ENCODE data around the gene WDR59. TPM values are rescaled to one million over a fixed set of nuclear protein-coding genes. Genes with fewer than 3 reads are reported as not detected.

The WDR59 gene
- total and polyA plus RNA-seq, 9 of the 15 experiments (the other 6 are each of a cell fraction or from before 2014, with no cell fraction given) = 12.7 to 126 (median 34.7) TPM

DNA sequence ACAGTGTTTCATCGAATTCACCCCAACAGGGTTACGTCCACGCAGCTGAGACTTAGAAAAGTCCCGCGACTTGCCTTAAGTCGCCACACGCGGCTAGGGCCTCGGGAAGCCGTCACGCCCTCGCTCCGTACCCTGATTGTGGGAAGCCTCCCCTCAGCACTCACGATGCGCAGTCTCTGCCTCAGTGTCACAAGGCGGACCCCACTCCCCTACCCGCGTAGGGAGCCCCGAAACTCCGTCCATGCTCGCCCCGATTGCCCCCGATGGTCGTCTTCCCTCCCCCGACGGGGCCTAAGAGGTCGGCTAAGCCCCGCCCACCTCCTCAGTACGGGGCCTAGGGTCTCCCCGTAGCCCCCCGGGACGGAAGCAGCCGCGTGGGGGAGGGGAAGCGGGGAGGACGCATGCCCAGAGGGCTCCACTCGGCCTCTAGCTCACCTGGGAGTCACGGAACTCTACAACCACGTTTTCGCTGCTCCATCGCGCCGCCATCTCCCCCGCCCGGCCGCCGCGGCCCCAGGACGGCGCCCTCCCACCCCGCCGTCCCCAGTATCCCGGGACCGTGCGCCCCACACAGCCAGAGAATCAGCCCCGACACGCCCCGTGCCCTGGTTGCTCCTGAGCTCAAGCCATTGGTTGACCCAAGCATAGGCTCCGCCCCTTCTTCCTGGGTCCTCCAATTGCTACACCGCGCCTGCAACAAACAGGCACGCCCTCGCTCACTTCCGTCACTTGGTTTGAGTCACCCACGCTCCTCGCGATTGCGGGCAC, at the start of gene WDR59 (continued):
- TF ChIP-seq PPARD (CRISPR knock-in tag; IDR thresholded peaks at IDR 0.05) = no peak
- TF ChIP-seq KDM5B (IDR thresholded peaks at IDR 0.05; ENCODE audit: insufficient replicate concordance, low read depth, low read length) = peak; percentile 88
- TF ChIP-seq ZBTB7A (IDR thresholded peaks at IDR 0.05; ENCODE audit: borderline replicate concordance, control insufficient read depth, low read depth, low read length) = peak; percentile 98
- TF ChIP-seq TAF7 (tag; IDR thresholded peaks at IDR 0.05) = 0 out of 2 replicates have a peak, but pooled peaks have one; percentile 33
- TF ChIP-seq VEZF1 (CRISPR knock-in tag; IDR thresholded peaks at IDR 0.05) = peak; percentile 69
- peak; percentile 43; the same call in 1 of the 2 replicates for TF ChIP-seq POLR2AphosphoS5 (IDR thresholded peaks at IDR 0.05; ENCODE audit: control insufficient read depth, insufficient read depth, low read depth, low read length)
- TF ChIP-seq ZNF316 (IDR thresholded peaks at IDR 0.05) = peak; percentile 11; the same call in 1 of the 2 replicates
- TF ChIP-seq TAF9B (IDR thresholded peaks at IDR 0.05; ENCODE audit: partially characterized antibody) = peak; percentile 42
- peak; percentile 42 for TF ChIP-seq RBM25 (IDR thresholded peaks at IDR 0.05; ENCODE audit: low read depth, low read length, severe bottlenecking)
- TF ChIP-seq SMC3 (conservative IDR thresholded peaks at IDR 0.05; ENCODE audit: insufficient read depth, low read depth, low read length) = no peak
- peak in 1 of 2 experiments; percentile 59; a peak in 1 of 4 replicates for TF ChIP-seq MAZ (CRISPR knock-in tag; conservative IDR thresholded peaks at IDR 0.05 in 1 of 2, IDR thresholded peaks at IDR 0.05 in 1 of 2)
- TF ChIP-seq EP300 (IDR thresholded peaks at IDR 0.05; ENCODE audit: low read length) = no peak
- TF ChIP-seq HMGN3 (IDR thresholded peaks at IDR 0.05; ENCODE audit: borderline replicate concordance, extremely low read depth, insufficient read length, low read depth, low read length) = peak; percentile 36
- TF ChIP-seq PHF21A (IDR thresholded peaks at IDR 0.05; ENCODE audit: borderline replicate concordance, low read depth) = peak; percentile 59; the same call in 1 of the 2 replicates
- TF ChIP-seq TCF7 (IDR thresholded peaks at IDR 0.05; ENCODE audit: borderline replicate concordance) = no peak
- TF ChIP-seq ZC3H4 (CRISPR knock-in tag; IDR thresholded peaks at IDR 0.05; ENCODE audit: borderline replicate concordance) = peak; percentile 56; the same call in 1 of the 2 replicates
- TF ChIP-seq GABPB1 (CRISPR knock-in tag; IDR thresholded peaks at IDR 0.05) = peak; percentile 78
- TF ChIP-seq ZBTB33 (CRISPR knock-in tag; IDR thresholded peaks at IDR 0.05) = no peak
- no peak for TF ChIP-seq KDM4B (IDR thresholded peaks at IDR 0.05; ENCODE audit: borderline replicate concordance in 2 of 2, low read depth in 1 of 2)
- TF ChIP-seq, protein P1, sequence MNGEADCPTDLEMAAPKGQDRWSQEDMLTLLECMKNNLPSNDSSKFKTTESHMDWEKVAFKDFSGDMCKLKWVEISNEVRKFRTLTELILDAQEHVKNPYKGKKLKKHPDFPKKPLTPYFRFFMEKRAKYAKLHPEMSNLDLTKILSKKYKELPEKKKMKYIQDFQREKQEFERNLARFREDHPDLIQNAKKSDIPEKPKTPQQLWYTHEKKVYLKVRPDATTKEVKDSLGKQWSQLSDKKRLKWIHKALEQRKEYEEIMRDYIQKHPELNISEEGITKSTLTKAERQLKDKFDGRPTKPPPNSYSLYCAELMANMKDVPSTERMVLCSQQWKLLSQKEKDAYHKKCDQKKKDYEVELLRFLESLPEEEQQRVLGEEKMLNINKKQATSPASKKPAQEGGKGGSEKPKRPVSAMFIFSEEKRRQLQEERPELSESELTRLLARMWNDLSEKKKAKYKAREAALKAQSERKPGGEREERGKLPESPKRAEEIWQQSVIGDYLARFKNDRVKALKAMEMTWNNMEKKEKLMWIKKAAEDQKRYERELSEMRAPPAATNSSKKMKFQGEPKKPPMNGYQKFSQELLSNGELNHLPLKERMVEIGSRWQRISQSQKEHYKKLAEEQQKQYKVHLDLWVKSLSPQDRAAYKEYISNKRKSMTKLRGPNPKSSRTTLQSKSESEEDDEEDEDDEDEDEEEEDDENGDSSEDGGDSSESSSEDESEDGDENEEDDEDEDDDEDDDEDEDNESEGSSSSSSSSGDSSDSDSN (IDR thresholded peaks at IDR 0.05; ENCODE audit: borderline replicate concordance in 1 of 2, low read depth in 2 of 2, low read length in 2 of 2) = peak in 1 of 2 experiments; percentile 5; a peak in 1 of 4 replicates
